HG03108 (cell line): Measurements from ENCODE around the gene AMBRA1.

Experiments used
- ATAC-seq: cut with Tn5 transposase; IDR thresholded peaks from one replicate; pipeline ENCODE4 v1.9.1; 2021; ENCODE audit warnings: moderate library complexity; ENCODE audit not compliant: unreplicated experiment

Gene AMBRA1

DNA sequence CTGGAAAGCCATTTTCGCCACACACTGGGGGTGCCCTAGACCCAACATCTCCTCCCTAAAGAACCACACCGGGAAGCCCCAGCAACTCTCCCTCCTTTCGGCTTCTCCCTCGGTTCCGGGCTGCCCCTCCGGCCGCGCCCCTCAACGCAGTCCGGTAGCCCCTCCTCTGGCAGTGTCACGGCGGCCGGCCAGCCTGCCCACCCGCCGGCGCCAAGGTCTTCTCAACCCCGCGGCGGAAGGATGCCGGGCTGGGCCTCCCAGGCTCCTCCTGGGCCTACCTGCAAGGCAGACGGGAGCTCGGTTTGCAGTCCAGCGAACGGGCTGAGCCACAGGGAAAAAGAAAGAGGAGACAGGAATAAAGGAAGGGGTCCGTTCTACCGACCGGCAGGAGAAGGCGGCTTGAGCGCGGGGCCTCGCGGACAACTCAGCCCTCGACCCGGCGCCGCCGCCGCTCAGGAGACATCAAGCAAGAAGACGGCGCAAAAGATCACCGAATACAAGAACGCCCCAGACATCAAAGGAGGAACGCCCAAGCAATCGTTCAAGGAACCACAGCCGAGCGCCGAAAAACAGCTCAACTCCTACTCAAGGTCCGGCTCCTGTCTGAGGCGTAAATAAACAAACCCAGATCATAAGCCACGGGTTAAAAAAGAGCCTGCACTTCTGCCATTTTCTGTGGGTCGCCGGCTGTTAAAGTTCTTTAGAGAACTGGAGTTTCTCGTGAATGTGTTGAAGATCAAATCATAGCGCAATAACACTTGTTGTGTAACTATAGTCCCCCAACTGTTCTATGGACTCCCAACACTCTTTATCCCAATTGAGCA is at the start of gene AMBRA1:
Gene AMBRA1 (minus strand): TSS at position 474 of the 824 bp plus-strand sequence. CDS start 45,643 bp downstream, outside the sequence.
- ATAC-seq, result peak; percentile 79

DNA sequence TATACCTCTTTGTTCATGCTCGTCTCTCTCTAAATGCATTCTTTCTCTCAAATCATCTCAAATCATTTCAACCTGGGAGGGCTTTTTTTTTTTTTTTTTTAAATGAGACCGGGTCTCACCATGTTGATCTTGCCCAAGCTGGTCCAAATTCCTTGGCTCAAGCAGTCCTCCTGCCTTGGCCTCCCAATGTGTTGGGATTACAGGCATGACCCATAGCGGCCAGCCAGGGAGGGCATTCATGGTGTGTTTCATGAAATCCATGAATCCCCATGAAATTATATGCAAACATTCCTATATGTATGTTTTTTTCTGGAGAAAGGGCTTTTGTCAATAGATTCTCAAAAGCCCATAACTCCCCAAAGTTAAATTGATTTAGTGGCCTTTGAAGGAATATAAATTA is 49.7 kb upstream of the AMBRA1 start:
- ATAC-seq, result no peak

DNA sequence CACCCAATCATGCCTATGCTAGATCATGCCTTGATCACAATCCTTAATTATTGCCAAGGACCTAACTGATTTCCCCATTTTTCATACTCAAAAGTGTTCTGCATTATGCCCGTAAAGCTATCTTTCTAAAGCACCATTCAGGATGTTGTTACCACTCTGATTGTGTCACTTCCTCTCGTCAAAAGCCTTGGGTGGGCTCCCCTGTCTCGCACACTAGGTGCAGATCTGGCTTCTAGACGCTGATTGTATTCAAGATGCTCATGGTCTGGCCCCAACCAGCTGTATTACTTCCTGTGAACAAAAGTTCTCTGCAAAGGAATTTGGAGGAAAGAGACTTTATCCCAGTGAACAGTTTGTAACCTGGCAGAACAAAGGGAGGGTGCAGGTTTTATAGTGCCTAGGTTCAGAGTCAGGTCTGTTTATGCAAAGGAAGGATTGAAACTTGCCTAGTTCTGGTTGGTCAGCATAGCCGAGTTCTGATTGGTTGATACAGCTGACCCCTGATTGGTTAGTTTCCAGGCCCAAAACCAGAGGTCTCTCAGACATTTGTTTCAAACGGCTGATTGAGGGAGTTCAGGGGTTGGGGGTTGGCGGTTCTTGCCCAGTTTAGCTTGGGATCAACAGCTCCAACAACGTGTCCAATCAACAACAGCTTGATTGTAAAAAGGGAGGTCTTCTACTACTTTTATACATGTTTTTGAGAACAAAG is 49.0 kb upstream of the AMBRA1 start:
- ATAC-seq, result no peak

DNA sequence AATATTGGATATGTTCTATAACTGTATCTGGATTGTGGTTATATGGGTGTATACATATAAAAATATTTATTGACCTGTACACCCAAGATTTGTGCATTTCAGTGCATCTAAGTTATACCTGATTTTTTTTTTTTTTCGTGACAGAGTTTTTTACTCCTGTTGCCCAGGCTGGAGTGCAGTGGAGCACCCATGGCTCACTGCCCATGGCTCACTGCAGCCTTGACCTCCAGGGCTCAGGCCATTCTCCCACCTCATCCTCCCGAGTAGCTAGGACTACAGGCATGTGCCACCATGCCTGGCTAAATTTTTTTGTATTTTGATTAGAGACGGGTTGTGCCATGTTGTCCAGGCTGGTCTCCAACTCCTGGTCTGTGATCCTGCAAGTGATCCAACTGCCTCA is 47.8 kb upstream of the AMBRA1 start:
- ATAC-seq, result no peak

DNA sequence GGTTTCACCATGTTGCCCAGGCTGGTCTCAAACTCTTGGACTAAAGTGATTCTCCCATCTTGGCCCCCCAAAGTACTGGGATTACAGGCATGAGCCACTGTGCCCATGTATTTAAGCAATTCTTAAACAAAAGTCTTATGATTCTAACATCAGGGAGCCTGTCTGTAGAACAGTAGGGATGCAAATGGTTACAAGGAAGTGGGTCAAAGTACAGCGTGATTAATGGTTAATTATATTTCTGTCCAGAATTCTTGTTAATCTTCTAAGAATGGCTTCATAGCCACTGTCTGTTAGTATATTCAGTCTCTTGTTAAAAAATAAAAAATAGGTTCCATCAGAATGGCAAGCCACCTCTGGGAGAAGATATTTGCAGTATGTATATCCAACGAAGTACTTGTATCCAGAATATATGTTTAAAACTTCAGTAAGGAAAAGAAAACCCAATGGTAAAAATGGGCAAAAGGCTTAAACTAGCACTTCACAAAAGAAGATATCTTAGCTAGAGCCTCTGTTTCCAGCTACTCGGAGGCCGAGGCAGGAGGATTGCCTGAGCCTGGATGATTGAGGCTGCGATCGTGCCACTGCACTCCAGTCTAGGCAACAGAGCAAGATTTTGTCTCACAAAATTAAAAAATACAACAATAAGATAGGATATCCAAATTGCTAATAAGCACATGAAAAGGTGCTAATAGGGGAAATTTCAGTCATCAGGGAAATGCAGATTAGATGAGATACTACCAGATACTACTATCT is 46.4 kb upstream of the AMBRA1 start:
- ATAC-seq, result no peak

DNA sequence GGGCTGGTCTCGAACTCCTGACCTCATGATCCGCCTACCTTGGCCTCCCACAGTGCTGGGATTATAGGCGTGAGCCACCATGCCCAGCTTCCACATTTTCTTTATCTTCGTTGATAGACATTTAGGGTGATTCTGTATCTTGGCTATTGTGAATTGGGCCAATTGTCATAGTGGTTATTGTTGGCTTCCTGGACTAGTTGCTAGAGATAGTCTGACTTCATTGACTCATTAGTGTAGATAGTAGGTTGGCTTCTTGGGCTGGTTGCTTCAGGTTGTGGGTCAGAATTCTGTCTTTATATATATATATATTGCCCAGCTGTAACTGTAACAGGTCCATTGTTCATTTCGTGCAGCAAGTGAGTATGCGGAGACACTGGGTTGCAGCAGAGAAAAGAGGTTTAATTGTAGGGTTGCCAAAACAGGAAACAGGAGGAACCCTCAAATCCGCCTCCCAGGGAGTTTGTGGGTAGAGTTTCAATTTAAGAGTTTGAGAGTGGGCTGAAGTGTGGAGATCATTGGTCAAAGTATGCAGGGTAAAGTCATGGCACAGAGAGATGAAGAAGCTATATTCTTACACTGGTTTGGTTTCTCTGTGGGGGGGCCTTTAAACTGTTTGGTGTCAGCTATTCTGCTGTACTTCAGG is 45.5 kb upstream of the AMBRA1 start:
- ATAC-seq, result no peak

GRCh38 chr11:46637546-46637945 is 43.7 kb upstream of the AMBRA1 start:
- no peak for ATAC-seq

DNA sequence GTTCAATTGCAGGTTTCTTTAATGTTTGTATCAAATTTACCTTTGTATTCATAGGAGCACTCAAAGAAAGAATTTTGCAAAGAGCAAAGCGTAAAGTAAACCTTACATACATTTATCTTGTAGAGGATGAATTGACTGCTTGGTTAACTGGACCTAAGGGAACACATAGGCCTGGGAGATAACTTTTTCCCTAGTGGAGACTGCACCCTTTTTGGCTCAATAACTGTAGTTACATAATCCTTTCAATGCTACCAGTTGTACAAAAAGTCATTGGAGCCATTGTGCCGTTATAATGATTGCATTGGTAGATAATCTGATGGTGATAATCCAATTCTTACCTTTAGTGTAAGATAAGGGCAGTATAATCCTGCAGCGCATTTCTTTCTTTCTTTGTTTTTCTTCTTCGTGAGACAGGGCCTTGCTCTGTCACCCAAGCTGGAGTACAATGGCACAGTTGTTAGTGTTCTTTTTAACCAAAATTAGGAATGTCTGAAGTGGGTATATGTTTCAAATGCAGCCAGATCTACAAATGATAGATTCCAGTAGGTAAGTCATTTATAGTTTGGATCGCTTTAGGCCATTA is 41.8 kb upstream of the AMBRA1 start:
- no peak for ATAC-seq

DNA sequence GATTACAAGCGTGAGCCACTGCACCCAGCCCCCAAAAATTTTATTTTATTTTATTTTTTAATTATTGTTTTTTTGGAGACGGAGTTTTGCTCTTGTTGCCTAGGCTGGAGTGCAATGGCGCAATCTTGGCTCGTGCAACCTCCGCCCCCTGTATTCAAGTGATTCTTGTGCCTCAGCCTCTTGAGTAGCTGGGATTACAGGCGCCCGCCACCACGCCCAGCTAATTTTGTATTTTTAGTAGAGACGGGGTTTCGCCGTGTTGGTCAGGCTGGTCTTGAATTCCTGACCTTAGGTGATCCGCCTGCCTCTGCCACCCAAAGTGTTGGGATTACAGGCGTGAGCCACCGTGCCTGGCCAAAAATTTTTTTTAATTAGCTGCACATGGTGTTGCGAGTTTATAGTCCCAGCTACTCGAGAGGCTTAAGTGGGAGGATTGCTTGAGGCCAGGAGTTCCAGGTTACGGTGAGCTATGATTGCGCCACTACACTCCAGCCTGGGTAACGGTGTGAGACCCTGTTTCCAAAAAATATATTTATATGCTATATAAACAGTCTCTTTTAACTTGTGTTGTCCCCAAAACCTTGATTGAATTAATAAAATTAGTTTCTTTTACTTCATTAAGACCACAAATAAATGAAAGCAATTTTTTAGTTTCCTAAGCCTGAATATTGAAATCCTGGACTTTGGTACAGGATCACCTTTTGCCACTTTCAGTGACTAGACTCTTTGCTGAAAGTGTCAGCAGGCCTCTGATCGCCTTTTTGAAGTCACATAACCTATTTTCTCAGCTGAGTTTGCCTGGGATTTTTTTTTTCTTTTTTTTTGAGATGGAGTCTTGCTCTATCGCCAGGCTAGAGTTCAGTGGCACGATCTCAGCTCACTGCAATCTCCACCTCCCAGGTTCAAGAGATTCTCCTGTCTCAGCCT is 39.7 kb upstream of the AMBRA1 start:
- no peak for ATAC-seq

- ATAC-seq, result no peak
Observed at GRCh38 chr11:46632502-46632901, 38.7 kb upstream of the AMBRA1 start.

GRCh38 chr11:46631676-46632075 is 37.9 kb upstream of the AMBRA1 start:
- no peak for ATAC-seq

- no peak for ATAC-seq
Observed at GRCh38 chr11:46630237-46630636, 36.4 kb upstream of the AMBRA1 start.

- ATAC-seq, result no peak
Observed at GRCh38 chr11:46628961-46629360, 35.1 kb upstream of the AMBRA1 start.

DNA sequence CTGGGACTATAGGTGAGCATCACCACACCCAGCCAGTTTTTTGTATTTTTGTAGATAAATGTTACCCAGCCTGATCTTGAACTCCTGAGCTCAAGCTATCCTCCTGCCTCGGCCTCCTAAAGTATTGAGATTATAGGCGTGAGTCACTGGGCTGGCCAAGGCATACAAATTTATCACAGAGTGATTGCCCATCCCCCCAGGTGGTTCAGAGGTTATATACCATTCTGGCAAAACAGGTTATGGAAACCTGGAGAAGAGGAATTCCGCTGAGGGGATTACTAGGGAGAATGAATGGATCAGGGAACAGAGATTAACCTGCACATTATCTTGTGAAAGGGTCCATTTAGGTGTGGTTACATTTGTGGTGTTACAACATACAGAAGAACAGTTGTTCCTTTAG is 31.6 kb upstream of the AMBRA1 start:
- ATAC-seq, result no peak

- ATAC-seq, result no peak
Observed at GRCh38 chr11:46618837-46619236, 25.0 kb upstream of the AMBRA1 start.

GRCh38 chr11:46617972-46618314 is 24.1 kb upstream of the AMBRA1 start:
- no peak for ATAC-seq

DNA sequence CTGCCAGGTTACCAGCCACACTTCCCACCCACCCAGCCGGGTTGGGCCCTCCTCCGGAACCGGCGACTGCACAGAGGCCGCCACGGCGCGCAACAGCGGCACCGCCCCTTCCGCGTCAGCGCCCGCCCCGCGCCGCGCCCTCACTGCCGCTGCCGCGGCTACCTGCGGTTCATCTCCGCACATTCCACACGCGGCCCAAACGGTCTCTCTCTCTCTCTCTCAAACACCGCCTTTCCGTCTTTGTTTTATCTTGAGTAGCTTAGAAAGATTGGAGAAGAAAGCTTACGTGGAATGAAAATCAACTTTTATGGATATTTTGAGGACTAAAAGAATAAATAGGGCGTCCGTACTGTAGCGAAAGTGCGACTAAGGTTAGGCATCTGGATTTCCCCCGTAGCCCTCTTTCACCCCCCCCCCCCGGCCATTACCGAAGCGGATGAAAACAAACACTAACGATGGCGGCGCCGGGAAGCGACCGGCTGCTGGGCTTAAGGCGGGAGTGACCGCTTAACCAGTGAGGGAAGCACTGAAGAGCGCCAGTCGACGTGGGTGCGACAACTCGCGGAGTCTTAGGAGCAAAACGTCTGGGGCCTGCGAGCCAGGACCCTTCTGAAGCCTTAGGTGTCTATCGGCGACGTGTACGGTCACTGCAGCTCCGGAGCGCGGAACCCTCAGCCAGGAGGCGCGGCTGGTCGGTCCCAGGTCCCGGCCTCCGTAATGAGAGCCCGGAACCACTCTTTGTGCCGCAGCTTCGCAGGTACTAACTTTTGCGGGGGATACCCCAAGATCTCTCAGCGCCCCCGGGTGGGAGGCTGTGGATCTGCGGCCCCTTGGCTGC is 23.5 kb upstream of the AMBRA1 start, which contains the start of the genes ATG13 and HARBI1:
Gene ATG13 (plus strand): TSS at position 420 of the 838 bp plus-strand sequence. CDS start 26,739 bp downstream, outside the sequence.
Gene HARBI1 (minus strand): TSS at position 94 of the 838 bp plus-strand sequence. CDS start 990 bp downstream, outside the sequence.
- ATAC-seq, result peak; percentile 91

- no peak for ATAC-seq
Observed at GRCh38 chr11:46616551-46617133, 22.8 kb upstream of the AMBRA1 start.
